Pancreas (tissue), 10 donors: ENCODE measurements around the gene GZF1. TPM values are rescaled to one million over a fixed set of nuclear protein-coding genes. Genes with fewer than 3 reads are reported as not detected.

ENCODE experiments used
- ATAC-seq, 4 donors: fragments of 200-7000 bp; cut with Tn5 transposase; one replicate each; pipeline versions ENCODE4 v1.8.0 to v1.9.1; 2020; ENCODE audit warnings: mild to moderate bottlenecking in 4 of 4, moderate library complexity in 4 of 4
- DNase-seq, 6 donors: peaks; one replicate each; pipeline ENCODE4 v3.0.0-alpha.2; 2020
- FAIRE-seq: peaks from 2 replicates; lab custom pipeline; 2012; peaks lifted over from hg19 to GRCh38; lab: Jason Lieb, UNC
- H3K27ac ChIP-seq, 4 donors: fragments of 200-600 bp; sonication (generic); 1 replicate in 3 of 4; 2 replicates in 1 of 4; pipeline versions ENCODE4 v1.5.0 to v1.8.0; 2020
- H3K27me3 ChIP-seq, 4 donors: fragments of 200-600 bp; one replicate each; pipeline ENCODE4 v1.8.0; 2021
- H3K36me3 ChIP-seq, 3 donors: fragments of 200-600 bp; sonication (generic) in 1 of 3; one replicate each; pipeline versions ENCODE4 v1.5.0 to v1.8.0; 2020 to 2021
- H3K4me1 ChIP-seq, 3 donors: fragments of 200-600 bp; one replicate each; pipeline ENCODE4 v1.8.0; 2021
- H3K4me3 ChIP-seq, 4 donors: fragments of 200-600 bp; sonication (generic) in 2 of 4; one replicate each; pipeline versions ENCODE4 v1.5.0 to v1.8.0; 2020 to 2021
- H3K9me3 ChIP-seq, 4 donors: fragments of 200-600 bp; one replicate each; pipeline ENCODE4 v1.8.0; 2021
- WGBS, 2 donors: extraction: QIAGEN DNeasy Blood & Tissue Kit; methylation state at CpG; one replicate each; pipeline ENCODE4 v1.1.7; 2013; 5-methylcytosine and 5-hydroxymethylcytosine counted together
- intact Hi-C, 3 donors: fragments of 100-400 bp; cut with DNase I; formaldehyde crosslinking; loops; one replicate each; pipeline versions ENCODE4 v1.11.1 to v1.14.2; 2022
- polyA plus RNA-seq, 2 donors: library from polyadenylated mRNA; stranded (reverse); fragments of 200-250 nt; gene quantifications; one replicate each; pipeline ENCODE4 v1.2.3, GENCODE V29; 2013
- total RNA-seq, 6 donors: library from RNA; stranded (reverse); fragmentation: NEBNext Ultra II Directional in 4 of 6; extraction: Animal tissue kit (Norgen Biotek cat#: 25700) in 4 of 6; gene quantifications; one replicate each; pipeline versions ENCODE4 v1.2.1 to v1.2.4, GENCODE V29; 2021 to 2023
- TF ChIP-seq, protein P1 (sequence below), 4 donors: fragments of 200-600 bp; sonication (generic) in 3 of 4; IDR thresholded peaks; one replicate each; pipeline versions ENCODE4 v1.5.0 to v1.8.0; 2021; ENCODE audit warnings: antibody characterized with exemption in 4 of 4
- donor health status: healthy with polysubstance abuse.
- donor health status: DM: no; HTN: no; CAD: no; lungs with moderate emphysema.
- donor health status: DM: no; HTN: no; CAD: no.
- donor health status: control.
- donor health status: control.
- donor health status: Bipolar disorder and iron deficiency.
- donor health status: DM: yes; HTN: yes; CAD: no.
- donor health status: DM: no; HTN: no; CAD: no.
- donor health status: DM: no; HTN: no; CAD: no.
- donor health status: DM: yes; HTN: yes; CAD: no.

Gene GZF1
- total and polyA plus RNA-seq, 8 donors, result 3.5 to 7.9 (median 4.3) TPM

GRCh38 chr20:23371496-23371895 is 9.5 kb downstream of the GZF1 start:
- Histone ChIP-seq H3K27me3 (no peaks in the 10 kb centered on the region), H3K27ac (no peak overlapping the region), H3K4me3 (no peak overlapping the region), H3K9me3 (no peaks in the 10 kb centered on the region), H3K36me3 (peaks cover 0 to 33% (median 18%) of the 10 kb centered on the region in 3 donors), H3K4me1 (peaks cover 7 to 21% (median 8%) of the 10 kb centered on the region in 3 donors)
- TF ChIP-seq, protein P1, sequence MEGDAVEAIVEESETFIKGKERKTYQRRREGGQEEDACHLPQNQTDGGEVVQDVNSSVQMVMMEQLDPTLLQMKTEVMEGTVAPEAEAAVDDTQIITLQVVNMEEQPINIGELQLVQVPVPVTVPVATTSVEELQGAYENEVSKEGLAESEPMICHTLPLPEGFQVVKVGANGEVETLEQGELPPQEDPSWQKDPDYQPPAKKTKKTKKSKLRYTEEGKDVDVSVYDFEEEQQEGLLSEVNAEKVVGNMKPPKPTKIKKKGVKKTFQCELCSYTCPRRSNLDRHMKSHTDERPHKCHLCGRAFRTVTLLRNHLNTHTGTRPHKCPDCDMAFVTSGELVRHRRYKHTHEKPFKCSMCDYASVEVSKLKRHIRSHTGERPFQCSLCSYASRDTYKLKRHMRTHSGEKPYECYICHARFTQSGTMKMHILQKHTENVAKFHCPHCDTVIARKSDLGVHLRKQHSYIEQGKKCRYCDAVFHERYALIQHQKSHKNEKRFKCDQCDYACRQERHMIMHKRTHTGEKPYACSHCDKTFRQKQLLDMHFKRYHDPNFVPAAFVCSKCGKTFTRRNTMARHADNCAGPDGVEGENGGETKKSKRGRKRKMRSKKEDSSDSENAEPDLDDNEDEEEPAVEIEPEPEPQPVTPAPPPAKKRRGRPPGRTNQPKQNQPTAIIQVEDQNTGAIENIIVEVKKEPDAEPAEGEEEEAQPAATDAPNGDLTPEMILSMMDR (IDR thresholded peaks at IDR 0.05), result no peak
- WGBS, 2 donors, result 53 to 54% methylated on average over 4 of the region's 4 CpGs
- ATAC-seq (no peak), FAIRE-seq (no peak), DNase-seq (no peak)
- intact Hi-C loops, result no loop called here

GRCh38 chr20:23374441-23374840 is 12.5 kb downstream of the GZF1 start:
- TF ChIP-seq, protein P1 (IDR thresholded peaks at IDR 0.05), result no peak
- Histone ChIP-seq H3K27me3 (no peaks in the 10 kb centered on the region), H3K4me3 (no peak overlapping the region), H3K36me3 (peaks cover 0 to 33% (median 20%) of the 10 kb centered on the region in 3 donors), H3K4me1 (no peaks in the 10 kb centered on the region), H3K27ac (no peak overlapping the region), H3K9me3 (no peaks in the 10 kb centered on the region)
- DNase-seq (no peak), FAIRE-seq (no peak), ATAC-seq (no peak)
- 93 to 95% methylated on average over 5 of the region's 5 CpGs for WGBS, 2 donors
- intact Hi-C loops, result no loop called here

DNA sequence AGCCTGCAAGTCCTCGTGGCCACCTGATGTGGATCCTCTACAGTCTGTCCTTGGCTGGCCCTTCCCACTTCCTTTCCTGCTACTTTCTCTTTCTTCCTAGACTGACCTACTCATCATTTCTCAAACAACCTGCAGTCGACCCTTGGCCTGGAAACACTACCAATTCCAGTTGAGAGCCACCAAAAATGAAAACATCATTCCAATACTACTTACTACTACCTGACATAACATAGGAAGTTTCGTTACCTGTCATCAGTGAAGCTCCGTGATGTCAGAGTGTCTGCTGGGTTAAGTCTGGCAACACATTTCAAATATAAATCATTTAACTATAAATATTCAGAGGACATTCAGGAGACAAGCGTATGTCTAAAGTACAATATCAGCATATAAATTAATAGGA is 13.8 kb downstream of the GZF1 start:
- FAIRE-seq (no peak), DNase-seq (no peak), ATAC-seq (no peak)
- Histone ChIP-seq H3K4me1 (no peaks in the 10 kb centered on the region), H3K36me3 (peaks cover 0 to 22% (median 11%) of the 10 kb centered on the region in 3 donors), H3K9me3 (no peaks in the 10 kb centered on the region), H3K4me3 (no peak overlapping the region), H3K27ac (no peak overlapping the region), H3K27me3 (no peaks in the 10 kb centered on the region)
- TF ChIP-seq, protein P1 (IDR thresholded peaks at IDR 0.05), result no peak
- intact Hi-C loops, result no loop called here
- WGBS, 2 donors, result 83 to 90% methylated on average over 5 of the region's 5 CpGs

DNA sequence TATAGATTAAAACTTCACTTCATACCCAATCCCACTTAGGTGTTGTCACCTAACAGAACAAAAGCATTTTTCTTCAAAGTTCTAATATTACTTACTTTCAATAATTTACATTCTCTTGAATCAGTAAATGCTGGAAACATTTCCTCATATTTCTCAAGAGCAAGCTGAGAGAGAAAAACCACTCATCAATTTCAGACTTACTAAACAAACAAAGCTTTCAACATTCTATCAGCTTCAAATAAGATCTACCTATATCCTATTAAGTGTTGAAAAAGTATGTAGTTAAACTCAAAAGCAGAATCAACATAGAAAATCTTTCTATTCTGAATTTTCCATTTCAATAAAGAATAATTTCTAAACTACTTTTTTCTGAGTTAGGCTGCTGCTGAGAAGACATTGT is 17.8 kb downstream of the GZF1 start:
- Histone ChIP-seq H3K36me3 (peaks cover 0 to 15% (median 8%) of the 10 kb centered on the region in 3 donors), H3K9me3 (no peaks in the 10 kb centered on the region), H3K4me1 (no peaks in the 10 kb centered on the region), H3K27ac (no peak overlapping the region), H3K27me3 (no peaks in the 10 kb centered on the region), H3K4me3 (no peak overlapping the region)
- TF ChIP-seq, protein P1 (IDR thresholded peaks at IDR 0.05), result no peak
- intact Hi-C loops, result no loop called here
- FAIRE-seq (no peak), ATAC-seq (no peak), DNase-seq (no peak)

DNA sequence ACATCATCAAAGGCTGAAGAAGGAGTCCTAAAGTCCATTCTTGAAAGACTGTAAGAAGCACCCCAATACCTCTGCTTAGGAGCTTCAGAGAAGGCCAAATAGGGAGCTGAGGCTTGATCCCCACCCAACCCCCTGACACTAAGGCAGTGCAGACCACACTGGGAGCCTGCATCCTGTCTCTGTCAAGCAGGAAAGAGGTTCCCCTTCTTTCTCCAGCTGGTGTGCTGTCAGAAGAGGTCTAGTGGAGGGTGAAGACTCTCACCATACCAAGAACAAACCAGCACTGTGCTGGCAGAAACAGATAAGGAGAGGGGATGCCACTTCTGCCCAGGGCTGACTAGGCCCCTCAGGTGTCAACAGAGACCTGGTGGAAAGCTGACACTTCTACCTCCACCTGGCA is 19.9 kb downstream of the GZF1 start:
- H3K36me3 ChIP-seq, result peaks cover 0 to 8% (median 8%) of the 10 kb centered on the region in 3 donors
- no peak overlapping the region for H3K4me3 ChIP-seq
- H3K9me3 ChIP-seq, result no peaks in the 10 kb centered on the region
- DNase-seq, result no peak
- no peak for FAIRE-seq
- no peak for ATAC-seq
- H3K27ac ChIP-seq, result no peak overlapping the region
- no peaks in the 10 kb centered on the region for H3K27me3 ChIP-seq
- intact Hi-C loops, result no loop called here
- TF ChIP-seq, protein P1 (IDR thresholded peaks at IDR 0.05), result no peak
- H3K4me1 ChIP-seq, result no peaks in the 10 kb centered on the region
